ENCODE results near the gene GP9.

DNA sequence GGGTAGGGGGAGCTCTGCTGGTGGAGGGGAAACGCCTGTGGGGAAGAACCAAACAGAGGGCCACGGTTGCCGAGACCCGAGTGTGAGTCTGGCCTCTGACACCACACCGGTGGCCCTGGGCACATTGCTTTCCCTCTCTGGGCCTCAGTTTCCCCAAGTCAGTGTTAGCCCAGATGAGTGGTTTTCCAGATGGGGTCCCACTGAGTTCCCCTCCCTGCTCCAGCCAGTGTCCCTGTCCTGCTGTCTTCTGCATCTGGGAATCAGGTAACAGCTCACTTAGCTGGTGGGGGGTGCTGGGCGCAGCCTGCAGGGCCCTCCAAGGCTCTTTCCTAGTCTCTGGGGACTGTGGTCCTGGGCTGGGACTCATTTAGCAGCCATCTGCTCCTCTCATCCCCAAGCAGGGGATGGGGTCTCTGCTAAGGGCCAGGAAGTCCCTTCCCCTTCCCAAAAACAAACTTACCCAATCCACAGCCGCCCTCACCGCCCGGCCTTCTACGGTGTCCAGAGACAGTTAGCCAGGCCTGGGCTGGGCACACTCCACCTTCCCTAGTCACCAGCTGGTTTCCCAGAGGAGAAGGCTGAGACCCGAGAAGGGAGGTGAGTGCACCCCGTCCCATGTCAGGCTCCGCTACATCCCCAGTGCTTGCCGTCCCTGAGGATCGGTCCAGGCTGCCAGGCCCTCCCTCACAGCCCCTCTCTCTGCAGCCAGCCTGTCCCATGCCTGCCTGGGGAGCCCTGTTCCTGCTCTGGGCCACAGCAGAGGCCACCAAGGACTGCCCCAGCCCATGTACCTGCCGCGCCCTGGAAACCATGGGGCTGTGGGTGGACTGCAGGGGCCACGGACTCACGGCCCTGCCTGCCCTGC is 676 bp downstream of the GP9 start:
- TF ChIP-seq CTCF (IDR thresholded peaks at IDR 0.05) (no peak), EZH2 (IDR thresholded peaks at IDR 0.05; ENCODE audit: borderline replicate concordance, insufficient read depth, low read depth, low read length, poor library complexity, severe bottlenecking) (no peak)

Measured in B cell (primary cell).